Cerebellar cortex (tissue), 1 donor: Measurements from ENCODE around the gene RAET1G.
"Not testable (repeated sequence)": the region's sequence is repeated elsewhere in the genome, so short reads cannot be mapped to it uniquely, and the experiment has no call there.

Experiments
- DNase-seq: peaks from one replicate; pipeline ENCODE4 v3.0.0-alpha.2; 2015; ENCODE audit warnings: low spot score

The RAET1G gene

GRCh38 chr6:149934249-149935156, 11.6 kb upstream of the RAET1G start:
- peak; percentile 70 for DNase-seq

- no peak for DNase-seq
These were observed 10.5 kb upstream of the RAET1G start for GRCh38 chr6:149933461-149933860.

GRCh38 chr6:149933036-149933435, 10.1 kb upstream of the RAET1G start:
- no peak for DNase-seq

DNA sequence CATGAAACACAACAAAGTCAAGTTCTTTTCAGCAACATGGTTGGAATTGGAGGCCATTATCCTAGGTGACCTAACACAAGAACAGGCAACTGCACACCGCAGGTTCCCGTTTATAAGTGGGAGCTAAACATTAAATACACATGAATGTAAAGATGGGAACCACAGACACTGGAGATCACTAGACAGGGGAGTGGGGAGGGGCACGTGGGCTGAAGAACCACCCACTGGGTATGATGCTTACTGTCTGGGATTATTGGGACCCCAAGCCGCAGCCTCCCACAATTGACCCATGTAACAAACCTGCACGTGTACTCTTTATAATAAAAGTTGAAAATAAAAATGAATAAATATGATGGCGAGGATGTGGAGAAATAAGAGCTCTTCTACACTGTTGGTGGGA, 8.6 kb upstream of the RAET1G start:
- DNase-seq = no peak

DNA sequence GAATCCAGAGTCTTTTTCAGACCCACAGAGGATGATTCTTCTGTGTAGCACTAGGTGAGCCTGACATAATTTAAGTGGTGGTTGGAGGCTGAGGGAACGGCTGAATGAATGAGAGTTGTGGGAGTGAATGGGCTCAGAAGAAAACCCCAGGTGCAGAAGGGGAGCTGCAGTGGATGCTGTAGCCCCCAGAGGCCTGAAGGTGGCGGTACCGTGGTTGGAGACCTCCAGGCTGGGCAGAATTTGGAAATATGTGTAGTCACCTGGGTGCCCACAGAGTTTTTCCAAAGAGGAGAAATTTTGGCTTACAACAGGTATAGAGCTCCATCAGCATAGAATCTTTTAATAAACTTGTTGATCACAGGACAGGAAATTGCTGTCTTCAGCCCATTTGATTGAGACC, 6.5 kb upstream of the RAET1G start:
- no peak for DNase-seq

DNA sequence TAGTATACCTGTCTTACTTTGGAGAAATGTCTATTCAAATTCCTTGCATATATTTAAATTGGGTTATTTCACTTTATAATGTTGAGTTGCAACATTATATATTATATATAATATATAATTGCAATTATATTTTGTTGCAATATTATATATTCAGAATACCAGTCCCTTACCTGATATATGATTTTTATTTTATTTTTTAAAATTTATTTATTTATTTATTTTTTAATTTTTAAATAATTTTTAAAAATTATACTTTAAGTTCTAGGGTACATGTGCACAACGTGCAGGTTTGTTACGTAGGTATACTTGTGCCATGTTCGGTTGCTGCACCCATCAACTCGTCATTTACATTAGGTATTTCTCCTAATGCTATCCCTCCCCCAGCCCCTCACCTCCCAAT, 4.1 kb upstream of the RAET1G start:
- DNase-seq = not testable (repeated sequence)

GRCh38 chr6:149925974-149926777, 3.3 kb upstream of the RAET1G start:
- DNase-seq = peak; percentile 85

DNA sequence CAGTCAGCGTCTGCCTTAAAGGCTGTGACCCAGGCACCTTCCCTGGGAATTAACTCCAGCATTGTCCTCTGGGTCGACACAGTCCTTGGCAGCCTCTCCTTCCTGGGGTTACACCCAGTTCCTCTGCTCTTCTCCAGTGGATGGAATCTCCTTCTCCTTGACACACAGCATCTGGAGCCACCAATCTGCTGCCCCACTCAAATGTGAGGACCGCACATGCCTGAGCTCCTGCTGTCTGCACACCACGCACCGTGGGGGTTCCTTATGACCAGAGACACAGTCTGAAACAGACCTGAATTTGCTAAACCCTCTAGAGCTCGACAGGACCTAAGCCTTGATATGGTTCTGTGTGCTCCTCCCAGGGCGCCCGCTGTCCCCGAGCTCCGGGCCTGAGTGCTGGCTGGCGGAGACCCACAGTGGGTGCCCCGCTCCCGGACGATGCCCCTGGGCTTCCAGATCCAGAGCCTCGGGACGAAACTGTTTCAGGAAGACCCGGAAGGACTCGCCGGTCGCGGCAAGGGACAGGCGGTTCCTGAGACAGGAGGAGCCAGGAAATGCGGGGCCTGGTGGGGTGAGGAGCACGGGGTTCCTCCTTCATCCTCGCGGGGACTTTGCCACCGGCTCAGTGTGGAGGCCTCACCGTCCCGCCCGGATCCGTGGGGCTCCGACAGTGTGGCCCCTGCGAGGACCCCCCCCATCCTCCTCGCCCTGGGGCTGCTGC, 2.5 kb upstream of the RAET1G start:
- DNase-seq = no peak

- DNase-seq = no peak
These were observed 2.0 kb upstream of the RAET1G start for GRCh38 chr6:149924933-149925252.

GRCh38 chr6:149924206-149924932, 1.4 kb upstream of the RAET1G start:
- no peak for DNase-seq

- DNase-seq = no peak
These were observed 536 bp upstream of the RAET1G start for GRCh38 chr6:149923327-149923986.

GRCh38 chr6:149922091-149922490, 830 bp downstream of the RAET1G start:
- DNase-seq = not testable (repeated sequence)

GRCh38 chr6:149921361-149921760, 1.6 kb downstream of the RAET1G start:
- no peak for DNase-seq

- no peak for DNase-seq
These were observed 3.1 kb downstream of the RAET1G start for GRCh38 chr6:149919834-149920225.

DNA sequence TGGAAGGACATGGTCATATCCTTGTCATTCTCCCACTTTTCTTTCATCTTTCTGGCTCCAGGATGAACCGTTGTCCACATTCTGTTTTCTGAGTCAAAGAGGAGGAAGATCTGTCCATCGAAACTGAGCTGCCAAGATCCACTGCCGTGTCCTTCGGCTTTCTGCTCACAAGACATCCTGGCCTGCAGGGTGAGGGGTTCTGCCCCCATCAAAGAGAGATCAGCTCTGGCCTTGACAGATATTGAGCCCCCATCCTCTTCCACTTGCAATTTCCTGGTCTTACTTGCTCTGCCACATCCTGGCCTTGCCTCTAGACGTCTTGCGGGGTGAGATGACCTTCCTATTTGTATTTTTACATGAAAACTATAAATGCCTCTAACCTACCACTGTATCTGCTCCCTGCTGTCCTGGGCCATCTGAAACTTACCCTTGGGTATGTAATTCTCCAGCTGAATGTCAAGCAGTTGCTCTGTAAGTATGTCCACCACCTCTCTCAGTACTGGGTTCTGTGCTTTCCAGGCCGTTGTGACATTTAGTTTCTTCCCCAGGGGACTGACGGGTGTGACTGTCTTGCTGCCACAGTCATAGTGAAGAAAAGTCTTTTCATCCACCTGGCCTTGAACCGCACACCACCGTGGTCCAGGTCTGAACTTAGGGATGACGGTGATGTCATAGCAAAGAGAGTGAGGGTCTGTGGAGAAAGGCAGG, 3.6 kb downstream of the RAET1G start:
- DNase-seq = not testable (repeated sequence)

DNA sequence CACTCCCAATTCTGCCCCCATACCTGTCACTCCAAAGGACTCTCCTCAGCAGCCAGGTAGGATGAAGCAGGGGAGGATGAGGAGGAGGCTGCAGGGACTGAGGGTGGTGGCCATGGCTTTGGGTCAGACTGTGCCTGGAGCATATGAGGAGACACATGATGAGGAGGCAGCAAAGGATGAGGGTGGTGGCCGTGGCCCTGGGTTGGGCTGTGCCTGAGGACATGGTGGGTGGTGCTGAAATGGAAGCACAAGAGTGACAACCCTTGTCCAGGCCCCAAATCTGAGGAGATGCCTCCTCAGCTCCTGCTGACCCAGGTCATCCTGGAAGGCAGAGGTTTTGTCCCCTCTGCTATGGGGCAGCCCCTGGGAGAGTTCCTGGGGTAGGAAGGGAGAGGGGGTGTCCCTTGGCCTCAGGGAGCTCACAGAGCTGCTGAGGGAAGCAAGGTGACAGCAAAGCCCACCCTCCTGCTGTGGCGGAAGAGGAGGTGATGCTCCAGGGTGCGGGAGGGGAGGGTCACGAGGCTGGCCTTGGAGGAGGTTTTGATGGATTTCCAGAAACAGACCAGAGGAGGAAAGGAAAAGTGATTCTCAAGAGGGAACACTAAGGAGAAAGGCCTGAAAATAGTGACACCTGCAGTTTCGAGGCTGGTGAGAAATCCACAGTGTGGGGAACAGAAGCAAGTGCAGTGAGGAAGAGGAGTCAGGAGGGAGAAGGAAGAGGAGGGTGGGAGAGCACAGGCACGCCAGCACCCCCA, 4.6 kb downstream of the RAET1G start:
- DNase-seq = no peak

- DNase-seq = no peak
These were observed 5.2 kb downstream of the RAET1G start for GRCh38 chr6:149917679-149918078.

DNA sequence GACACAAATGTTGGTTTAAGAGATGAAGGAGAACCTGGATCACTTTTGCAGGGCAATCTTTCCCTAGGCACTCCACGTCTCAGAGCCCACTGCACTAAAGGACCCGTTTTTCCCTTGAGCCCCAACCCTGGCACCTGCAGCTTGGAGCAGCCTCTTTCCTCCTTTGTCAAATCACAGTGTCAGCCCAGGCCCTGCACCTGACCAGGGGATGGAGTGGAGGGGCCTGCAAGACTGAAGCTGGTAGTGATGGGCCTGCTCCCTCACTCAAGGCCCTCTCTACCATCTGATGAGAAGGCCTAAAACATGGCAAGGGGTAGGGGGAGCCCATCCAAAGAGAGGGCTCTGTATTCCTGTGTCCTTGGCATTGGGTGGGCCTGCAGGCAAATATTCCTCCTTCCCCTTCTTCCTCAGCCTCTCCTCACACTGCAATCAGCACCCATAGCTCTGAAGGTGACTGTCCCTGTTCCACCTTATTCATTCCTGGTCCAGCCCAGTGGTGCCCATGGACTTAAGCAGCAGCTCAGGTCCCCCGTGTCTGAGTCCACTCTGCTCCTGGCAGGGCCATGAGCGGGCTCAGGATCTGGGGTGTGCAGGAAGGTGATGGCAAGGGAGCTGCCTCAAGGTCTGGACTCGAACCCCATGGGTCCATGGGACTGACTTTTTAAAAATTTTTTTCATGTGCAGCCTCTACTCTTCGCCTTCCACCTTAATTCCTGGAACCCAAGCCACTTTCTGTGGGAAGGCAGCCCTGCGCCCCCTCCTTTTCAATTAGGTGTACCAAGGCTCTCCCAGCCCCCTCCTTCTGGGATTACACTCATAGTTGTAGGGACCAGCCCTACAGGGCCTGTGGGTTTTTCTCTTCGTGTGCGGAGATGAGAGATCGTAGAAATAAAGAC, 6.7 kb downstream of the RAET1G start:
- no peak for DNase-seq
